Memory B cell (primary cell): ENCODE measurements around the gene DHRS1.
"Not testable (repeated sequence)": the region's sequence is repeated elsewhere in the genome, so short reads cannot be mapped to it uniquely, and the experiment has no call there.

ENCODE experiments used
- ATAC-seq: fragments of 150-1000 bp; cut with Tn5 transposase; 2 replicates; pipeline ENCODE4 v1.10.0; 2021; ENCODE audit warnings: low read depth, mild to moderate bottlenecking, moderate library complexity
- DNase-seq, 2 donors: peaks; one replicate each; pipeline ENCODE4 v3.0.0; 2022; ENCODE audit warnings: low spot score in 2 of 2
- H3K27ac Mint-ChIP-seq: one replicate; pipeline ENCODE4 v1.8.0; 2022; ENCODE audit warnings: mild to moderate bottlenecking, moderate library complexity, mixed read lengths
- H3K27me3 Mint-ChIP-seq: one replicate; pipeline ENCODE4 v1.8.0; 2022; ENCODE audit warnings: mixed read lengths
- H3K36me3 Mint-ChIP-seq: one replicate; pipeline ENCODE4 v1.8.0; 2022; ENCODE audit warnings: mild to moderate bottlenecking, mixed read lengths
- H3K4me1 Mint-ChIP-seq: one replicate; pipeline ENCODE4 v1.8.0; 2022; ENCODE audit warnings: mixed read lengths
- H3K4me3 Mint-ChIP-seq: one replicate; pipeline ENCODE4 v1.8.0; 2022; ENCODE audit warnings: mild to moderate bottlenecking, moderate library complexity, mixed read lengths
- H3K9me3 Mint-ChIP-seq: one replicate; pipeline ENCODE4 v1.8.0; 2022; ENCODE audit warnings: mixed read lengths

Gene DHRS1

DNA sequence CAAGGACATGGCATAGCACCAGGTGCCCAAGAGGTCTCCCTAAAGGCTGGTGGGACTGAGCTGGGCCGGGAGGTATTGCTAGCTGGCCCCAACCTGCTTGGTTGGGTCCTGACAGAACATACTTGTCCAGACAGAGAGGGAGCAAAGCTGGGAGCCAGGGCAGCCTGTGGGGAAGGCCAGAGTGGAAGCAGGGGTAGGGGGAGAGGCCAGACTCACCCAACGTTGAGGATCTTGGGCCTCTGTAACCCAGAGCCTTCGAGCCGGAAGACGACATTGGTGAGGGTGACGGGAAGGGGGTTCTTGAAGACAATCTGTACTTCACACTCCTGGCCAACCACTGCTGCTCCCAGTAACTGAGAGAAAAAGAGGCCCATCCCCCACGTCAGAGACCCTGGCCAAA lies 45.6 kb downstream of the DHRS1 start:
- no peaks in the 10 kb centered on the region for H3K4me1 Mint-ChIP-seq
- H3K36me3 Mint-ChIP-seq, result peaks cover 17% of the 10 kb centered on the region
- H3K4me3 Mint-ChIP-seq, result no peak overlapping the region
- no peak overlapping the region for H3K27ac Mint-ChIP-seq
- ATAC-seq, result no peak
- no peaks in the 10 kb centered on the region for H3K9me3 Mint-ChIP-seq
- no peak for DNase-seq
- H3K27me3 Mint-ChIP-seq, result no peaks in the 10 kb centered on the region

DNA sequence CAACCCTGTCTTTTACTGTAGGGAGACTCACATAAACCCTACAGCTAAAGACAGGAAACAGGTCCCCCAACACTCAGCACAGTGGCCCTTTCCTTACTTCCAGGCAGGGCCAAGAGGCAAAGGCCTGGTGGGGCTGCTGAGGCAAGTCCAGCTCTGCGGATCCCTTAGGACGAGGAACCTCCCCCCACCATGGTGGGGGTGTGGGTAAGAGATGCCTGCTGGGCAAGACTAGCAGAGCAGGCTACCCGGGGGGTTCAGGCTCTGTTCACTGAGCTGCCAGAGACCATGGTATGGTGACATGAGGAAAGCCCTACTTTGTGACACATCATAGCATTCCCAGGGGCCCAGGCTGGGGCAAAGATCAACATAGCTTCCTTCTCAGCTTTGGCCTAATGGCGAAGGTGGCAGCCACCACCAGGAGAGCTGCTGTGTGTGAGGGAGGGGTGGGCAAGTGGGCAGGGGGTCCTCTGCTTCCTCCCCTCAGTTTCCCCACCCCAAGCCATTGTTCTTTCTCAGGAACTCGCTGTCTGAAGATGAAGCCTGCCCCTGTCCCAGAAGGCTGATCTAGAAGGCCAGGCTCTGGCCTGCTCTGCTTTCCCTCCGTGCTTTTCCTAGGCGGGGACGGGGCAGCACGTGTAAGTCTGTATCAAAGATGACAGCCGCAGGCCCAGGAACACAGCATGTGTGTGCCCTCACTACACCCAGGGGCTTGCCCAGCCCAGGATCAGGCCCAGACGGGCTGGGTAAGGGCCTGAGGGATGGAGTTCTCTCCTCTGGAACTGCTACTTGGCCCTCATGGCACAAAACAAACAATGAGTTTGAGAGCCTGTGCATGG lies 47.1 kb downstream of the DHRS1 start:
- Mint-ChIP-seq H3K27me3 (no peaks in the 10 kb centered on the region), H3K36me3 (peaks cover 17% of the 10 kb centered on the region), H3K9me3 (no peaks in the 10 kb centered on the region), H3K27ac (no peak overlapping the region), H3K4me1 (peaks cover 6% of the 10 kb centered on the region), H3K4me3 (no peak overlapping the region)
- DNase-seq (no peak), ATAC-seq (no peak)

DNA sequence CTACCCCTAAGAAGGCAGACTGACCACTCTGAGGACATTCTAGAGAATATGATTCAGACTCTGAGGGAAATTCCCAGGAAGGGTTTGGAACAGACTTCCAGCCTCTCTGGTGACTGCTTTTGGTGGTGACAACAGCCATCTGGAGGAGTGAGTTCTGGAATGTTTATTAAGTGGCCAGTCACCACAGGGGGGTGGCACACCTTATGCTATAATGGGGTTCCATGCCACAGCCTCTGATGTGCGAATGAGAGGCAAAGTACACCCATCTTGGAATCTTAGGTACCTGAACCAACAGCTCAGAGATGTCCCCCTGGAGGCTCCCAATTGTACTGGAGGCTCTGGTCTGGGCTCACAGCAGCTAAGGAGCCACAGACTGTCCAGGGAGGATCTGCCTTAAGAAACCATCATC lies 47.7 kb downstream of the DHRS1 start:
- ATAC-seq, result no peak
- Mint-ChIP-seq H3K27me3 (no peaks in the 10 kb centered on the region), H3K36me3 (peaks cover 14% of the 10 kb centered on the region), H3K4me1 (peaks cover 9% of the 10 kb centered on the region), H3K27ac (no peak overlapping the region), H3K4me3 (no peak overlapping the region), H3K9me3 (no peaks in the 10 kb centered on the region)
- DNase-seq, result no peak

DNA sequence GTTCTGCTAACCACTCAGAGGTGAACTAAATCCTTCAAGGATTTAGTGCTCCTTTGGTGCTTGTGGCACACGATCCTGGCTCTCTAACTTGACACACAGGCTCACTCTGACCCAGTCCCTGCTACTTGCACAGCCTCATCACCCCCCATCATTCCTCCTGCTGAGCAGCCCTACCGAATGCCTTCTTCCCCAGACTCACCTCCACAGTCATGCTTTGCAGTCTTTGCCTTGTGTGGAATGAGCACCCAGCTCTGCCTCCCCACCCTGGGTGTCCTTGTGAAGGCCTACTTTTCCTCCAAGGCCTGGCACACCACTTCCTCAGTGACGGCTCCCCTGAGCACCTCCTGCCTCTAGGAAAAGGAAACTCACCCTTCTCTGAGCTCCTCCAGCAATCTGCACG lies 49.2 kb downstream of the DHRS1 start:
- H3K9me3 Mint-ChIP-seq, result no peaks in the 10 kb centered on the region
- H3K27ac Mint-ChIP-seq, result peak overlapping the region; percentile 76
- ATAC-seq (no peak), DNase-seq (no peak)
- no peak overlapping the region for H3K4me3 Mint-ChIP-seq
- peaks cover 13% of the 10 kb centered on the region for H3K36me3 Mint-ChIP-seq
- H3K27me3 Mint-ChIP-seq, result no peaks in the 10 kb centered on the region
- H3K4me1 Mint-ChIP-seq, result peaks cover 12% of the 10 kb centered on the region

DNA sequence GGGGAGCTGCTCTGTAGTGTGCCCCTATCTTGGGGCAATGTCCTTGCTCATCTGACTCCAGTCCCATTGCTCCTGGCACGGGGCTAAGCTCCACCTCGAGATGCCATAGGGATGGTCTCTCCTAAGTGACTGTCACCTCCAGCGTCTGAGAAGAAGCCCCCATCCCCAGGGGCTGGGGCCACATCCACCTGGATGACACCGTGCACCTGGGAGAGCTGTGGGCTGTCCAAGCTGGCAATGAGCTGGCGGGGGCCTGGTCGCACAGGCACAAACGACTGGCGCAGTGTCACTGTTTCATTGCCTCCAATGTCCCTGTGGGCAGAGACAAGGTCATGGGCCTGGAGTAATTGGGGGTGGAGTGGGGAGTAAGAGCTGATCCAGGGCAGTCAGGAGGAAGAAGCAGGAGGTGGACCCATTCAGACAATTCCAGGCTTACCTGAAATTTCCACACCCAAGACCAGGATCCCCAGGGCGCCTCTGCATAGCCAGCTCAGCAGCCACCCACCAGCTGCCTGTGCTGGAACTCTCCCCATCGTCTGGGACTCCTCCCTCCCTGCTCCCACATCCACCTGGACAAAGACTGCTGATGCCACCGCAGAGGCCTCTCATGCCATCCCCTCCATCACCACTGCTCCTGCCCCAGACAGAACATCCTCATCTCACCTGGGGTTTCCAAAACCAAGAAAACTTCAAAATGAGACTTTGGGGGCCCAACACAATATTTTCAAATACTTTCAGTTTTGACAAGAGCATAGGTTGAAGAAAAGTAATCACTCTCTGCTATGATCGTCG lies 50.2 kb downstream of the DHRS1 start:
- H3K27me3 Mint-ChIP-seq, result no peaks in the 10 kb centered on the region
- H3K9me3 Mint-ChIP-seq, result no peaks in the 10 kb centered on the region
- H3K4me3 Mint-ChIP-seq, result no peak overlapping the region
- no peak for DNase-seq
- H3K27ac Mint-ChIP-seq, result no peak overlapping the region
- H3K4me1 Mint-ChIP-seq, result peaks cover 12% of the 10 kb centered on the region
- H3K36me3 Mint-ChIP-seq, result peaks cover 11% of the 10 kb centered on the region
- no peak for ATAC-seq

DNA sequence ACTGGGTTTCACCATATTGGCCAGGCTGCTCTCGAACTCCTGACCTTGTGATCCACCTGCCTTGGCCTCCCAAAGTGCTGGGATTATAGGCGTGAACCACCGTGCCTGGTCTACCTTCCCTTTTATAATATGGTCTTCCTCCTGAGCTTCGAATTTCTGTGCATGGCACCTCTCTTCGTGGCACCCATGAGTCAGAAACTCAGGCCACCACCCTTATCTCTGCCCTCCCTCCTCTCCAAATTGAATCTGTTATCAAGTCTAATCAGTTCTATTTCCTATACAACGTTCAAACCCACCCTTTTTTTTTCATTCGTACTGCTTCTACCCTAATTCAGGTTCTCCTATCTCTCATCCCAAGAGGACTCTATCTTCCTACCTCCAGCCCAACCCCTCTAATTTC lies 52.2 kb downstream of the DHRS1 start:
- H3K27me3 Mint-ChIP-seq, result no peaks in the 10 kb centered on the region
- peaks cover 18% of the 10 kb centered on the region for H3K4me1 Mint-ChIP-seq
- H3K27ac Mint-ChIP-seq, result peak overlapping the region; percentile 87
- H3K4me3 Mint-ChIP-seq, result peak overlapping the region; percentile 43
- ATAC-seq, result no peak
- peaks cover 4% of the 10 kb centered on the region for H3K36me3 Mint-ChIP-seq
- H3K9me3 Mint-ChIP-seq, result no peaks in the 10 kb centered on the region
- DNase-seq, result no peak

DNA sequence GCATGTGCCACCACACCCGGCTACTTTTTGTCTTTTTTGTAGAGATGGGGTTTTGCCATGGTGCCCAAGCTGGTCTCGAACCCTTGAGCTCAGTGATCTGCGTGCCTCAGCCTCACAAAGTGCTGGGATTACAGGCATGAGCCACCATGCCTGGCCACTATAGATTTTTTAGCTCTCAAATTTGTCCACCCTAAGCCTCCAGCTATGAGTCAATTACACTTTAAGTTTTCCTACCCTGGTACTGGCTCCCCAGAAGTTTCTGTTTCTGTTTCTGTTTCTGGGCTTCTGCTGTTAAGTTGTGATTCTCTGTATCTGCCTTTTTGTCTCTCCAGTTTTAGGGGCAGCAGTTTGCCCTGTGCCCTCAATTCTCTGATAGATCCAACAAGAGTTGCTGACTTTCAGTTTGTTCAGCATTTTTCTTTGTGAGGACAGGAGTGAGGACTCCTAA lies 52.8 kb downstream of the DHRS1 start:
- Mint-ChIP-seq H3K27ac (peak overlapping the region; percentile 87), H3K4me1 (peaks cover 18% of the 10 kb centered on the region), H3K27me3 (no peaks in the 10 kb centered on the region), H3K9me3 (no peaks in the 10 kb centered on the region), H3K4me3 (peak overlapping the region; percentile 51), H3K36me3 (peaks cover 4% of the 10 kb centered on the region)
- ATAC-seq, result no peak
- peak in 1 of 2 donors; percentile 31 for DNase-seq

DNA sequence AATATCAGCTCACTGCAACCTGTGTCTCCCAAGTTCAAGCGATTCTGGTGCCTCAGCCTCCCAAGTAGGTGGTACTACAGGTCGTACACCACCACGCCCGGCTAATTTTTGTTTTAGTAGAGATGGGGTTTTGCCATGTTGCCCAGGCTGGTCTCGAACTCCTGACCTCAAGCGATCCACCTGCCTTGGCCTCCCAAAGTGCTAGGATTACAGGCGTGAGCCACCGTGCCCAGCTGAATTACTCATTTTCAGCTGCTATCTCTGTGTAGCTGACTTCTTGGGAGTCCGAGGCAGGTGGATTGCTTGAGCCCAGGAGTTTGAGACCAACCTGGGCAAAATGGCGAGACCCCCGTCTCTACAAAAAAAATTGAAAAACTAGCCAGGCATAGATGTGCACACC lies 54.2 kb downstream of the DHRS1 start:
- not testable (repeated sequence) for H3K36me3 Mint-ChIP-seq, H3K27ac Mint-ChIP-seq, DNase-seq, H3K27me3 Mint-ChIP-seq, H3K4me3 Mint-ChIP-seq, ATAC-seq, H3K9me3 Mint-ChIP-seq
- H3K4me1 Mint-ChIP-seq, result peaks cover 22% of the 10 kb centered on the region

DNA sequence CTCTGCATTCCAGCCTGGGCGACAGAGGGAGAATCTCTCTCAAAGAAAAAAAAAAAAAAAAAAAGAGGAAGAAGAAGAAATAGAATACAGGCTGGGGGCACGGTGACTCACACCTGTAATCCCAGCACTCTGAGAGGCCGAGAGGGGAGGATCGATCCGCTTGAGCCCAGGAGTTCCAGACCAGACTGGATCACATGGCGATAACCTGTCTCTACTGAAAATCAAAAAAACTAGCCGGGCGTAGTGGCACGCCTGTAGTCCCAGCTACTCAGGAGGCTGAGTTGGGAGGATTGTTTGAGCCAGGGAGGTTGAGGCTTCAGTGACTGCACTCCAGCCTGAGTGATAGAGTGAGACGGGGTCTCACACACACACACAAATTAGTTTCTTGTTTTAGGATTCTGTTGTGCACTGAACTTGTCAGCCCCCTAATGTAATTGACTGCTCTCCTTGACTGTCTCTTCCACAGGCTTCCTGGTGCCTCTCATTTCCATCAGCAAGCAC lies 56.2 kb downstream of the DHRS1 start:
- Mint-ChIP-seq H3K9me3 (no peaks in the 10 kb centered on the region), H3K4me1 (peaks cover 32% of the 10 kb centered on the region), H3K4me3 (peak overlapping the region; percentile 88), H3K36me3 (peaks cover 13% of the 10 kb centered on the region), H3K27me3 (no peaks in the 10 kb centered on the region), H3K27ac (peak overlapping the region; percentile 99)
- DNase-seq (no peak), ATAC-seq (no peak)

DNA sequence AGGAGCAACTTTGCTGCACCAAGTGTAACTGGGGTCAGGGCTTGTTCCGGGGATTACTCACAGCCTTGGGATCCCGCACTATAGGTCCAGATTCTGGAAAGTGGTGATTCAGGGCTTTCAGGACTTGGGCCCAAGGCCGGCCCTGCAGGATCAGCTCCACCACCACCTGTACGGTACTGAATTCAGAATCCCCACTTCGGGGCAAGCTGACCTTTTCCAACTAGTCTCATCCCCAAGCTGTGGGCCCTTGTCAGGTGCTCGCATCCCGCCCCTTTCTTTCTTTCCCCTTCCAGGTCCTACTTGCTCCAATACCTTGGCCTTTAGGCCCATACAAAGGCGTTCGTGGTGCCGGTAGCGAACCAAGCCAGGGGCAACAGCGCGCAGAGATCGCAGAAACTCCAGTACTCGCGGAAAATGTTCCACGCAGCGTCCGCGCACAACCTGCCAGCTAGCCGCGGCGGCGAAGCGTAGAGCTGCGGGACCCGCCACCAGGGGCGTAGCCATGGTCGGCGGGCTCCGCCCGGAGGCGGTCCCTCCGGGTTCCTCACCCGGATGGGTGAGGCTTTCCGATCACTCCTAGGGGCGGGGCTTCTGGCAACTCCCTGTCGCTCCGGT lies 57.6 kb downstream of the DHRS1 start:
- H3K27ac Mint-ChIP-seq, result peak overlapping the region; percentile 99
- H3K36me3 Mint-ChIP-seq, result peaks cover 25% of the 10 kb centered on the region
- peak in 1 of 2 donors; percentile 95 for DNase-seq
- peak overlapping the region; percentile 88 for H3K4me3 Mint-ChIP-seq
- no peaks in the 10 kb centered on the region for H3K27me3 Mint-ChIP-seq
- H3K9me3 Mint-ChIP-seq, result no peaks in the 10 kb centered on the region
- H3K4me1 Mint-ChIP-seq, result peaks cover 36% of the 10 kb centered on the region
- peak; percentile 70 for ATAC-seq
